HepG2 (cell line): ENCODE results near the gene DCAF15. TPM values are rescaled to one million over a fixed set of nuclear protein-coding genes. Genes with fewer than 3 reads are reported as not detected.

ENCODE experiments used
- ATAC-seq: fragments of 200-7000 bp; cut with Tn5 transposase; 3 replicates; pipeline ENCODE4 v1.9.1; 2020; ENCODE audit warnings: mild to moderate bottlenecking, moderate library complexity
- BruUV-seq: library from RNA; stranded (reverse); fragments of 400-500 nt; replicated peaks from 2 replicates; lab custom pipeline; 2021; lab: Mats Ljungman, UMichigan
- CTCF ChIA-PET: fragments of 300-600 bp; formaldehyde crosslinking; extraction: SDS; loops from one replicate; lab custom pipeline; 2021; ENCODE audit warnings: low total read pairs, inconsistent platforms, low intra/inter-chr PET ratio; lab: Yijun Ruan, JAX
- POLR2A ChIA-PET: fragments of 350-600 bp; sonication (Branson Sonifier 250); formaldehyde crosslinking; loops from one replicate; lab custom pipeline; 2020; ENCODE audit warnings: antibody characterized with exemption, inconsistent platforms; lab: Yijun Ruan, JAX
- DNase-seq: peaks from one replicate; pipeline ENCODE4 v3.0.0-alpha.2; 2015; ENCODE audit warnings: low spot score
- FAIRE-seq: peaks from 3 replicates; lab custom pipeline; 2011; peaks lifted over from hg19 to GRCh38; lab: Jason Lieb, UNC
- H2AFZ ChIP-seq: one replicate; pipeline ENCODE4 v1.6.1; 2011; ENCODE audit warnings: low read length, inconsistent platforms
- H3K27ac ChIP-seq: fragments of 300-600 bp; 3 replicates; pipeline ENCODE4 v1.8.0; 2011; ENCODE audit warnings: mixed run types, mild to moderate bottlenecking, mixed read lengths, low read length, inconsistent platforms; ENCODE audit not compliant: insufficient read depth; ENCODE audit errors: extremely low read length
- H3K27me3 ChIP-seq, 2 experiments: fragments of 200-600 bp in 1 of 2; 2 replicates in 1 of 2; 3 replicates in 1 of 2; pipeline versions ENCODE4 v1.6.0 to v1.8.0; 2011; ENCODE audit warnings: low read length in 2 of 2, mild to moderate bottlenecking in 2 of 2, moderate library complexity in 2 of 2, inconsistent platforms in 1 of 2; ENCODE audit not compliant: insufficient read depth in 2 of 2, control insufficient read depth in 1 of 2
- H3K36me3 ChIP-seq, 2 experiments: fragments of 200-600 bp in 1 of 2; replicated peaks in 1 of 2; 2 replicates in 1 of 2; 3 replicates in 1 of 2; pipeline versions ENCODE4 v1.5.1 to v1.8.0; 2011; ENCODE audit warnings: low read length in 2 of 2, inconsistent platforms in 1 of 2; ENCODE audit not compliant: insufficient read depth in 2 of 2, control insufficient read depth in 1 of 2
- H3K4me1 ChIP-seq: 2 replicates; pipeline ENCODE4 v1.5.1; 2012; ENCODE audit warnings: low read length, inconsistent platforms; ENCODE audit not compliant: insufficient read depth
- H3K4me2 ChIP-seq: 2 replicates; pipeline ENCODE4 v1.6.0; 2011; ENCODE audit warnings: low read depth, low read length, inconsistent platforms
- H3K4me3 ChIP-seq, 3 experiments: fragments of 200-600 bp in 1 of 3; sonication (generic), shearing (Covaris generic) in 1 of 3; replicated peaks in 1 of 3; 2 replicates each; pipeline ENCODE4 v1.5.1; 2011 to 2016; ENCODE audit warnings: low read length in 3 of 3, inconsistent platforms in 2 of 3, low read depth in 2 of 3, mild to moderate bottlenecking in 2 of 3, control low read depth in 1 of 3, mixed read lengths in 1 of 3; ENCODE audit not compliant: insufficient read depth in 1 of 3
- H3K79me2 ChIP-seq: one replicate; pipeline ENCODE4 v1.6.1; 2011; ENCODE audit warnings: low read length, inconsistent platforms; ENCODE audit not compliant: insufficient read depth
- H3K9ac ChIP-seq: 2 replicates; pipeline ENCODE4 v1.6.0; 2011; ENCODE audit warnings: mild to moderate bottlenecking, low read depth, low read length, inconsistent platforms; ENCODE audit not compliant: insufficient read depth
- H3K9me3 ChIP-seq: 2 replicates; pipeline ENCODE4 v1.5.1; 2012; ENCODE audit warnings: mild to moderate bottlenecking, low read length
- H4K20me1 ChIP-seq: 2 replicates; pipeline ENCODE4 v1.6.0; 2011; ENCODE audit warnings: inconsistent platforms, mild to moderate bottlenecking, low read length, moderate library complexity; ENCODE audit not compliant: insufficient read depth
- CEBPG ChIP-seq: IDR thresholded peaks from 2 replicates; pipeline ENCODE4 v1.6.1; 2016
- CREM ChIP-seq, 2 experiments: sonication (generic) in 1 of 2; formaldehyde crosslinking in 1 of 2; IDR thresholded peaks; 2 replicates each; pipeline versions ENCODE4 v1.4.0 to v1.6.1; 2016 to 2020; ENCODE audit warnings: antibody characterized with exemption in 1 of 2, mild to moderate bottlenecking in 1 of 2, missing genetic modification reagents in 1 of 2
- E2F1 ChIP-seq: sonication (generic); formaldehyde crosslinking; IDR thresholded peaks from 2 replicates; pipeline ENCODE4 v1.5.0; 2020; ENCODE audit warnings: missing genetic modification reagents
- FOSL2 ChIP-seq: sonication (generic); formaldehyde crosslinking; IDR thresholded peaks from 2 replicates; pipeline ENCODE4 v1.4.0; 2020; ENCODE audit warnings: missing genetic modification reagents
- GLI4 ChIP-seq: sonication (generic); formaldehyde crosslinking; IDR thresholded peaks from 2 replicates; pipeline ENCODE4 v1.5.1; 2020; ENCODE audit warnings: missing genetic modification reagents, mild to moderate bottlenecking, moderate library complexity, borderline replicate concordance
- HNF4G ChIP-seq, 2 experiments: sonication (generic) in 1 of 2; formaldehyde crosslinking in 1 of 2; IDR thresholded peaks; 2 replicates each; pipeline versions ENCODE4 v1.4.0 to v1.6.1; 2011 to 2020; ENCODE audit warnings: borderline replicate concordance in 2 of 2, low read depth in 2 of 2, mild to moderate bottlenecking in 2 of 2, low read length in 1 of 2, missing genetic modification reagents in 1 of 2, moderate library complexity in 1 of 2
- JUND ChIP-seq: sonication (generic); formaldehyde crosslinking; IDR thresholded peaks from 2 replicates; pipeline ENCODE4 v1.8.0; 2022; ENCODE audit warnings: mild to moderate bottlenecking, missing genetic modification reagents
- LCORL ChIP-seq, 2 experiments: fragments of 450-650 bp in 1 of 2; sonication (generic) in 1 of 2; formaldehyde crosslinking in 1 of 2; IDR thresholded peaks; 2 replicates each; pipeline versions ENCODE4 v1.5.0 to v1.6.1; 2017 to 2020; ENCODE audit warnings: antibody characterized with exemption in 1 of 2, missing genetic modification reagents in 1 of 2
- MEIS2 ChIP-seq: sonication (generic); formaldehyde crosslinking; IDR thresholded peaks from 2 replicates; pipeline ENCODE4 v1.9.0; 2021; ENCODE audit warnings: mild to moderate bottlenecking, missing genetic modification reagents
- SAFB2 ChIP-seq: sonication (generic); formaldehyde crosslinking; IDR thresholded peaks from 2 replicates; pipeline ENCODE4 v1.5.1; 2020; ENCODE audit warnings: missing genetic modification reagents, low read depth, mild to moderate bottlenecking, borderline replicate concordance
- SNAPC5 ChIP-seq: sonication (generic); formaldehyde crosslinking; IDR thresholded peaks from 2 replicates; pipeline ENCODE4 v1.8.1; 2023; ENCODE audit warnings: mild to moderate bottlenecking, missing genetic modification reagents, borderline replicate concordance
- SYNCRIP ChIP-seq: fragments of 200-400 bp; formaldehyde crosslinking; IDR thresholded peaks from 2 replicates; pipeline ENCODE4 v1.6.1; 2018; ENCODE audit warnings: mild to moderate bottlenecking, low read depth, low read length; ENCODE audit not compliant: insufficient read depth
- TBX2 ChIP-seq: sonication (generic); formaldehyde crosslinking; IDR thresholded peaks from 2 replicates; pipeline ENCODE4 v1.5.0; 2020; ENCODE audit warnings: missing genetic modification reagents, mild to moderate bottlenecking, borderline replicate concordance
- TMF1 ChIP-seq: sonication (generic); formaldehyde crosslinking; IDR thresholded peaks from 2 replicates; pipeline ENCODE4 v1.8.1; 2022; ENCODE audit warnings: low read depth, missing genetic modification reagents
- ZBTB38 ChIP-seq: sonication (generic); formaldehyde crosslinking; IDR thresholded peaks from 2 replicates; pipeline ENCODE4 v1.5.1; 2020; ENCODE audit warnings: mild to moderate bottlenecking, missing genetic modification reagents
- ZBTB7A ChIP-seq: sonication (generic); formaldehyde crosslinking; IDR thresholded peaks from 2 replicates; pipeline ENCODE4 v1.8.0; 2022; ENCODE audit warnings: mild to moderate bottlenecking, missing genetic modification reagents
- ZFP82 ChIP-seq: sonication (generic); formaldehyde crosslinking; IDR thresholded peaks from 2 replicates; pipeline ENCODE4 v1.5.1; 2020; ENCODE audit warnings: mild to moderate bottlenecking, missing genetic modification reagents, borderline replicate concordance
- ZNF180 ChIP-seq: sonication (generic); formaldehyde crosslinking; IDR thresholded peaks from 2 replicates; pipeline ENCODE4 v1.4.0; 2020; ENCODE audit warnings: low read depth, missing genetic modification reagents, borderline replicate concordance
- ZNF546 ChIP-seq: sonication (generic); formaldehyde crosslinking; conservative IDR thresholded peaks from 2 replicates; pipeline ENCODE4 v1.8.1; 2023; ENCODE audit warnings: mild to moderate bottlenecking, missing genetic modification reagents
- ZNF83 ChIP-seq: sonication (generic); formaldehyde crosslinking; IDR thresholded peaks from 2 replicates; pipeline ENCODE4 v1.4.0; 2020; ENCODE audit warnings: missing genetic modification reagents, mild to moderate bottlenecking, borderline replicate concordance
- WGBS: methylation state at CpG from one replicate; pipeline ENCODE4 v1.1.6; 2017; ENCODE audit warnings: low lambda C conversion rate; 5-methylcytosine and 5-hydroxymethylcytosine counted together
- in situ Hi-C: cut with HindIII; loops from 2 replicates; pipeline ENCODE4 v1.10.0; 2017; ENCODE audit warnings: low pct_unique_long_range_greater_than_20kb; ENCODE audit not compliant: extremely low pct_ligation_motif_present
- intact Hi-C: fragments of 100-400 bp; cut with micrococcal nuclease; formaldehyde crosslinking; loops from one replicate; pipeline ENCODE4 v1.10.0; 2022; ENCODE audit not compliant: unreplicated experiment
- polyA plus RNA-seq, 8 experiments: library from polyadenylated mRNA; depleted of rRNA in 3 of 8; stranded (reverse) in 7 of 8; unstranded in 1 of 8; fragments of >200 nt; fragmentation: Illumina TruSeq in 4 of 8; extraction: Trizol in 4 of 8; gene quantifications; 2 replicates each; pipeline versions ENCODE4 v1.2.1 to v1.2.3, GENCODE V29; 2011 to 2016; ENCODE audit warnings: low read depth in 4 of 8, missing spikeins in 1 of 8, mixed read lengths in 1 of 8; ENCODE audit not compliant: insufficient read depth in 1 of 8
- total RNA-seq, 5 experiments: library from RNA; depleted of rRNA; stranded (reverse); fragments of >200 nt; fragmentation: Illumina TruSeq; extraction: Trizol; gene quantifications; 2 replicates each; pipeline ENCODE4 v1.2.3, GENCODE V29; 2016; ENCODE audit warnings: low read depth in 1 of 5

The DCAF15 gene
- total and polyA plus RNA-seq, 2 of the 13 experiments (the other 11 are each of a cell fraction or from before 2014, with no cell fraction given) = 13.6 to 14.0 TPM

- Histone ChIP-seq H3K79me2 (peaks cover 5% of the 10 kb centered on the region), H3K4me1 (peaks cover 19% of the 10 kb centered on the region), H4K20me1 (no peaks in the 10 kb centered on the region; the same call in 1 of the 2 replicates), H3K9me3 (no peaks in the 10 kb centered on the region), H2AFZ (peak overlapping the region; percentile 82), H3K36me3 (no peaks in the 10 kb centered on the region; a peak in 1 of 5 replicates), H3K9ac (peak overlapping the region; percentile 97), H3K27ac (peak overlapping the region; percentile 96), H3K4me2 (peak overlapping the region; percentile 99), H3K4me3 (peak overlapping the region; percentile 69 to 91 (median 87)), H3K27me3 (no peaks in the 10 kb centered on the region; a peak in 1 of 5 replicates)
- ChIA-PET POLR2A (interaction anchor here (0.8 to 1.8 kb wide), 12 partner anchors 8 to 160 kb away, joined by 3 to 15 read pairs (median 6); partner anchors contain the start of genes DCAF15, MISP3 and PRKACA), CTCF (no interaction called here)
- intact Hi-C loops (loop anchor here (1.0 to 5.0 kb wide), 2 partner anchors 55 to 65 kb away; partner anchors contain the start of genes DCAF15 and MISP3), in situ Hi-C loops (no loop called here)
- BruUV-seq = TSS peak; percentile 84
- DNase-seq (no peak), FAIRE-seq (no peak), ATAC-seq (peak; percentile 46)
- WGBS = 24% methylated on average over 17 of the region's 56 CpGs
- TF ChIP-seq SNAPC5 (CRISPR knock-in tag) (0 out of 2 replicates have a peak, but pooled peaks have one; percentile 70), ZBTB38 (CRISPR knock-in tag) (peak; percentile 71), ZFP82 (CRISPR knock-in tag) (no peak), SAFB2 (CRISPR knock-in tag) (peak; percentile 71; the same call in 1 of the 2 replicates), ZNF546 (CRISPR knock-in tag) (peak; percentile 76), FOSL2 (CRISPR knock-in tag) (peak; percentile 52; the same call in 1 of the 2 replicates), E2F1 (peak; percentile 65), ZNF180 (CRISPR knock-in tag) (no peak), TMF1 (CRISPR knock-in tag) (peak; percentile 65; the same call in 1 of the 2 replicates), LCORL (IDR thresholded peaks at IDR 0.05) (no peak), LCORL (CRISPR knock-in tag; IDR thresholded peaks at IDR 0.05) (peak; percentile 60; the same call in 1 of the 2 replicates), MEIS2 (peak; percentile 49; the same call in 1 of the 2 replicates), GLI4 (CRISPR knock-in tag) (peak; percentile 25; the same call in 1 of the 2 replicates), CREM (IDR thresholded peaks at IDR 0.05) (no peak; the same call in 1 of the 2 replicates), CREM (CRISPR knock-in tag; IDR thresholded peaks at IDR 0.05) (peak; percentile 90), JUND (peak; percentile 99), HNF4G (IDR thresholded peaks at IDR 0.05; ENCODE audit: borderline replicate concordance, low read depth, low read length) (no peak), HNF4G (CRISPR knock-in tag; IDR thresholded peaks at IDR 0.05; ENCODE audit: borderline replicate concordance, low read depth) (peak; percentile 74; the same call in 1 of the 2 replicates), ZBTB7A (CRISPR knock-in tag) (peak; percentile 74), CEBPG (peak; percentile 14; the same call in 1 of the 2 replicates), TBX2 (CRISPR knock-in tag) (peak; percentile 87), ZNF83 (peak; percentile 78; the same call in 1 of the 2 replicates), SYNCRIP (no peak)
Observed at GRCh38 chr19:14006766-14007562, 54.7 kb downstream of the DCAF15 start.
